HEK293 (cell line): ENCODE results near the gene SPRED3.

Experiments
- CTCF ChIA-PET: fragments of 350-600 bp; formaldehyde crosslinking; extraction: SDS; loops from one replicate; lab custom pipeline; 2021; ENCODE audit warnings: antibody characterized with exemption; lab: Yijun Ruan, JAX
- POLR2A ChIA-PET: fragments of 300-600 bp; formaldehyde crosslinking; extraction: SDS; loops from one replicate; lab custom pipeline; 2020; ENCODE audit warnings: antibody characterized with exemption, inconsistent platforms; lab: Yijun Ruan, JAX
- H3K27ac ChIP-seq: fragments of 200-500 bp; sonication (Bioruptor generic); 2 replicates; pipeline ENCODE4 v1.5.1; 2014; ENCODE audit warnings: low read depth, low read length, control low read depth, inconsistent platforms; ENCODE audit errors: extremely low read depth
- H3K36me3 ChIP-seq, 2 experiments: fragments of 200-500 bp in 1 of 2; sonication (Bioruptor generic) in 1 of 2; 1 replicate in 1 of 2; 2 replicates in 1 of 2; pipeline ENCODE4 v1.5.1; 2014 to 2017; ENCODE audit warnings: inconsistent platforms in 2 of 2, low read length in 2 of 2; ENCODE audit not compliant: control insufficient read depth in 2 of 2, insufficient read depth in 1 of 2
- H3K4me1 ChIP-seq: fragments of 200-500 bp; sonication (Bioruptor generic); 2 replicates; pipeline ENCODE4 v1.5.1; 2014; ENCODE audit warnings: mild to moderate bottlenecking, low read length, inconsistent platforms; ENCODE audit not compliant: control insufficient read depth, insufficient read depth
- H3K4me3 ChIP-seq: 2 replicates; pipeline ENCODE4 v1.5.1; 2011; ENCODE audit warnings: low read depth, mild to moderate bottlenecking, control low read depth, low read length, moderate library complexity
- H3K9me3 ChIP-seq: fragments of 200-500 bp; sonication (Bioruptor generic); 2 replicates; pipeline ENCODE4 v1.5.1; 2014; ENCODE audit warnings: low read depth, low read length, inconsistent platforms; ENCODE audit not compliant: control insufficient read depth, insufficient read depth
- HOXC10 ChIP-seq: sonication (generic); formaldehyde crosslinking; IDR thresholded peaks from 2 replicates; pipeline ENCODE4 v1.8.1; 2023; ENCODE audit warnings: mild to moderate bottlenecking, missing genetic modification reagents
- PRDM1 ChIP-seq: fragments of 450-650 bp; formaldehyde crosslinking; IDR thresholded peaks from 2 replicates; pipeline ENCODE4; 2016; ENCODE audit warnings: missing biosample characterization, missing genetic modification characterization
- SCRT2 ChIP-seq: fragments of 450-650 bp; formaldehyde crosslinking; IDR thresholded peaks from 2 replicates; pipeline ENCODE4 v1.5.1; 2016; ENCODE audit warnings: missing biosample characterization, missing genetic modification characterization
- ZBTB11 ChIP-seq: fragments of 450-650 bp; formaldehyde crosslinking; conservative IDR thresholded peaks from 2 replicates; pipeline ENCODE4 v1.5.1; 2016; ENCODE audit warnings: low read depth, missing biosample characterization, missing genetic modification characterization
- ZBTB21 ChIP-seq: fragments of 450-650 bp; formaldehyde crosslinking; IDR thresholded peaks from 2 replicates; pipeline ENCODE4 v1.5.1; 2017; ENCODE audit warnings: missing biosample characterization, missing genetic modification characterization
- ZIC2 ChIP-seq: fragments of 450-650 bp; formaldehyde crosslinking; IDR thresholded peaks from 2 replicates; pipeline ENCODE4 v1.5.1; 2016; ENCODE audit warnings: missing biosample characterization, missing genetic modification characterization
- ZNF10 ChIP-seq: fragments of 450-650 bp; formaldehyde crosslinking; IDR thresholded peaks from 2 replicates; pipeline ENCODE4 v1.5.1; 2017; ENCODE audit warnings: missing biosample characterization, missing genetic modification characterization
- ZNF18 ChIP-seq: fragments of 450-650 bp; formaldehyde crosslinking; IDR thresholded peaks from 2 replicates; pipeline ENCODE4 v1.5.1; 2016; ENCODE audit warnings: missing biosample characterization, missing genetic modification characterization
- ZNF2 ChIP-seq: fragments of 450-650 bp; formaldehyde crosslinking; IDR thresholded peaks from 2 replicates; pipeline ENCODE4 v1.5.1; 2016; ENCODE audit warnings: missing biosample characterization, missing genetic modification characterization
- ZNF362 ChIP-seq: fragments of 450-650 bp; formaldehyde crosslinking; IDR thresholded peaks from 2 replicates; pipeline ENCODE4 v1.5.1; 2016; ENCODE audit warnings: missing biosample characterization, missing genetic modification characterization
- ZNF404 ChIP-seq: fragments of 450-650 bp; formaldehyde crosslinking; IDR thresholded peaks from 2 replicates; pipeline ENCODE4 v1.5.1; 2017; ENCODE audit warnings: missing biosample characterization, missing genetic modification characterization
- TF ChIP-seq, protein P1 (sequence below): fragments of 450-650 bp; formaldehyde crosslinking; IDR thresholded peaks from 2 replicates; pipeline ENCODE4 v1.5.1; 2017; ENCODE audit warnings: missing biosample characterization, missing genetic modification characterization

The SPRED3 gene

GRCh38 chr19:38370299-38370698 lies 18.2 kb upstream of the SPRED3 start:
- Histone ChIP-seq H3K9me3 (no peaks in the 10 kb centered on the region), H3K4me3 (no peak overlapping the region), H3K36me3 (no peaks in the 10 kb centered on the region), H3K4me1 (peaks cover 7% of the 10 kb centered on the region), H3K27ac (no peak overlapping the region)
- ChIA-PET CTCF (interaction anchor here (0.8 to 1.8 kb wide), 3 partner anchors 34 to 228 kb away, joined by 3 to 8 read pairs (median 5); no protein-coding TSS in a partner anchor), POLR2A (interaction anchor here (1.5 kb wide), 1 partner anchor 17 kb away, joined by 3 read pairs; the partner anchor contains the start of gene GGN)
- TF ChIP-seq, protein P1, sequence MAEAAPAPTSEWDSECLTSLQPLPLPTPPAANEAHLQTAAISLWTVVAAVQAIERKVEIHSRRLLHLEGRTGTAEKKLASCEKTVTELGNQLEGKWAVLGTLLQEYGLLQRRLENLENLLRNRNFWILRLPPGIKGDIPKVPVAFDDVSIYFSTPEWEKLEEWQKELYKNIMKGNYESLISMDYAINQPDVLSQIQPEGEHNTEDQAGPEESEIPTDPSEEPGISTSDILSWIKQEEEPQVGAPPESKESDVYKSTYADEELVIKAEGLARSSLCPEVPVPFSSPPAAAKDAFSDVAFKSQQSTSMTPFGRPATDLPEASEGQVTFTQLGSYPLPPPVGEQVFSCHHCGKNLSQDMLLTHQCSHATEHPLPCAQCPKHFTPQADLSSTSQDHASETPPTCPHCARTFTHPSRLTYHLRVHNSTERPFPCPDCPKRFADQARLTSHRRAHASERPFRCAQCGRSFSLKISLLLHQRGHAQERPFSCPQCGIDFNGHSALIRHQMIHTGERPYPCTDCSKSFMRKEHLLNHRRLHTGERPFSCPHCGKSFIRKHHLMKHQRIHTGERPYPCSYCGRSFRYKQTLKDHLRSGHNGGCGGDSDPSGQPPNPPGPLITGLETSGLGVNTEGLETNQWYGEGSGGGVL (tag by site-specific recombination) = no peak
- TF ChIP-seq ZIC2 (tag by site-specific recombination) = peak; percentile 36; the same call in 1 of the 2 replicates

- CTCF ChIA-PET = interaction anchor here (0.6 to 1.8 kb wide), 4 partner anchors 35 to 392 kb away, joined by 3 to 8 read pairs (median 4); no protein-coding TSS in a partner anchor
- H3K27ac ChIP-seq = no peak overlapping the region
- TF ChIP-seq SCRT2 (tag by site-specific recombination) = 0 out of 2 replicates have a peak, but pooled peaks have one; percentile 10
- TF ChIP-seq HOXC10 = no peak
- H3K4me1 ChIP-seq = peaks cover 15% of the 10 kb centered on the region
- POLR2A ChIA-PET = interaction anchor here (1.5 kb wide), 1 partner anchor 17 kb away, joined by 3 read pairs; the partner anchor contains the start of gene GGN
- H3K36me3 ChIP-seq = peaks cover 2 to 3% of the 10 kb centered on the region in 2 experiments; a peak in 2 of 3 replicates
- no peak overlapping the region for H3K4me3 ChIP-seq
- H3K9me3 ChIP-seq = no peaks in the 10 kb centered on the region
These were observed 17.4 kb upstream of the SPRED3 start for GRCh38 chr19:38371081-38371480.

GRCh38 chr19:38373907-38374331 lies 14.6 kb upstream of the SPRED3 start:
- H3K27ac ChIP-seq = peak overlapping the region; percentile 93
- CTCF ChIA-PET = interaction anchor here (0.6 to 4.0 kb wide), 21 partner anchors 11 to 865 kb away, joined by 3 to 37 read pairs (median 4); partner anchors contain the start of genes CATSPERG, FAM98C, GGN and SIPA1L3
- H3K9me3 ChIP-seq = no peaks in the 10 kb centered on the region
- TF ChIP-seq ZBTB21 = no peak
- no peak for TF ChIP-seq ZBTB11 (tag by site-specific recombination)
- peak; percentile 89 for TF ChIP-seq ZNF362 (tag by site-specific recombination)
- no peak for TF ChIP-seq ZNF2
- peak; percentile 19; the same call in 1 of the 2 replicates for TF ChIP-seq ZNF18 (tag by site-specific recombination)
- no peak for TF ChIP-seq PRDM1
- 0 out of 2 replicates have a peak, but pooled peaks have one; percentile 24 for TF ChIP-seq ZNF10
- TF ChIP-seq ZNF404 (tag by site-specific recombination) = no peak
- peaks cover 24 to 31% of the 10 kb centered on the region in 2 experiments; a peak in 2 of 3 replicates for H3K36me3 ChIP-seq
- POLR2A ChIA-PET = interaction anchor here (0.6 to 3.7 kb wide), 51 partner anchors 8 to 1062 kb away, joined by 3 to 223 read pairs (median 5); partner anchors contain the start of genes ACTN4, CATSPERG, EIF3K and FAM98C
- peak overlapping the region; percentile 31 for H3K4me3 ChIP-seq
- peaks cover 20% of the 10 kb centered on the region for H3K4me1 ChIP-seq
